ENCODE measurements around the gene SPATS2L.

The SPATS2L gene

GRCh38 chr2:200416878-200417277 lies 110.4 kb downstream of the SPATS2L start:
- no peak for TF ChIP-seq CTCF (IDR thresholded peaks at IDR 0.05; ENCODE audit: control insufficient read depth, insufficient read depth, low read depth, low read length, missing control alignments)
- H3K4me3 ChIP-seq (ENCODE audit: control insufficient read depth, low read depth, low read length): no peak overlapping the region
- DNase-seq (ENCODE audit: low read depth): no peak

GRCh38 chr2:200417366-200417765 lies 110.9 kb downstream of the SPATS2L start:
- no peak for DNase-seq (ENCODE audit: low read depth)
- no peak overlapping the region for H3K4me3 ChIP-seq (ENCODE audit: control insufficient read depth, low read depth, low read length)
- no peak for TF ChIP-seq CTCF (IDR thresholded peaks at IDR 0.05; ENCODE audit: control insufficient read depth, insufficient read depth, low read depth, low read length, missing control alignments)

- H3K4me3 ChIP-seq (ENCODE audit: control insufficient read depth, low read depth, low read length): no peak overlapping the region
- TF ChIP-seq CTCF (IDR thresholded peaks at IDR 0.05; ENCODE audit: control insufficient read depth, insufficient read depth, low read depth, low read length, missing control alignments): no peak
These were observed 111.9 kb downstream of the SPATS2L start for GRCh38 chr2:200418399-200418798.

GRCh38 chr2:200419325-200419724 lies 112.8 kb downstream of the SPATS2L start:
- no peak overlapping the region for H3K4me3 ChIP-seq (ENCODE audit: control insufficient read depth, low read depth, low read length)
- no peak for TF ChIP-seq CTCF (IDR thresholded peaks at IDR 0.05; ENCODE audit: control insufficient read depth, insufficient read depth, low read depth, low read length, missing control alignments)
- no peak for DNase-seq (ENCODE audit: low read depth)

More at GRCh38 chr2:200418399-200418798, 111.9 kb downstream of the SPATS2L start:
- DNase-seq (ENCODE audit: low read depth): no peak

GRCh38 chr2:200421270-200421669 lies 114.8 kb downstream of the SPATS2L start:
- no peak for DNase-seq (ENCODE audit: low read depth)
- TF ChIP-seq CTCF (IDR thresholded peaks at IDR 0.05; ENCODE audit: control insufficient read depth, insufficient read depth, low read depth, low read length, missing control alignments): no peak
- H3K4me3 ChIP-seq (ENCODE audit: control insufficient read depth, low read depth, low read length): no peak overlapping the region

GRCh38 chr2:200422071-200422470 lies 115.6 kb downstream of the SPATS2L start:
- no peak for TF ChIP-seq CTCF (IDR thresholded peaks at IDR 0.05; ENCODE audit: control insufficient read depth, insufficient read depth, low read depth, low read length, missing control alignments)
- H3K4me3 ChIP-seq (ENCODE audit: control insufficient read depth, low read depth, low read length): no peak overlapping the region
- no peak for DNase-seq (ENCODE audit: low read depth)
